Head of caudate nucleus (tissue), 42 donors: ENCODE results near the gene ROBO1.

Experiments used
- DNase-seq, 42 donors: peaks; one replicate each; pipeline versions ENCODE4 v3.0.0 to v3.0.0-alpha.2; 2020 to 2021; ENCODE audit warnings: mixed read lengths in 7 of 42
- intact Hi-C: fragments of 100-400 bp; cut with DNase I; formaldehyde crosslinking; loops from one replicate; pipeline ENCODE4 v1.15.0; 2022

Gene ROBO1

DNA sequence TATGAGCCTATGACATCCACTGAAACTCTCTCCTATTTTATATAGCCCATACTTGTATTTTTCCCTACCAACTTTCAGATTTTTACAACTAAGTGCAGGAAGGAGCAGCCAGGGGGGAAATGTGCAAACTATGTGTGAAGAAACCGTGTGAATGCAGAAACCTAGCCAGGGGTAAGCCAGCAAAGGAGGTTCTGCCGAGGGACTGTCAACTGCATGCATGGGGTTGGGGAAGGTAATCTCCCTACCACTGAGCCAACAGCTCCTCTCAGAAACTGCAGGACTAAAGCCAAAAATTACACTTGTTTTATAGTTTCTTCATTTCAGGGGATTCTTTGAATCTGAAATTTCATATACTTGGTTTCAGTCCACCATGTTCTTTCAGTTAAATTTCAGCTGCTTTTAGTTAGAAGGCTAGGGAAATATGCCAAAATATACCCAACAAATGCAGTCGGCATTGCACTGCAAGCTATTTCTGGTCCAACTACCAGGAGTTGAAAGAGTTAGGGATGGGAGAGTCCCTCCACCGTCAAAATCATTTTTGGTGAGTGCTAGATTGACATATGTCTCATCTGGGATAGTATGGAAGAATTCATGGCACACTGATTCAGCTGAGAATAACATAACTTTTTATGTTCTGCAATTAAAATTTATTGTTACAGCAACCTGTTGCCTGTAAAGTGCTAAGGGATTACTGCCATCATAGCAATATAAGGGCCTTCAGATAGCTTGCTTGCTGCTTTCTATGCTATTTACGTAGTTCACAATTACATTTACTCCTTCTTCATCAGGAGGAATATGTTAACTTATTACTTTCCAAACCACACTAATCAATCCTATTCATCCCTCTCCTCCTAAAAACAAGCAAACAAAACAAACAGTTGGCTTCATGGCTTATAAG, 904.2 kb downstream of the ROBO1 start:
- no peak for DNase-seq
- intact Hi-C loops = no loop called here

DNA sequence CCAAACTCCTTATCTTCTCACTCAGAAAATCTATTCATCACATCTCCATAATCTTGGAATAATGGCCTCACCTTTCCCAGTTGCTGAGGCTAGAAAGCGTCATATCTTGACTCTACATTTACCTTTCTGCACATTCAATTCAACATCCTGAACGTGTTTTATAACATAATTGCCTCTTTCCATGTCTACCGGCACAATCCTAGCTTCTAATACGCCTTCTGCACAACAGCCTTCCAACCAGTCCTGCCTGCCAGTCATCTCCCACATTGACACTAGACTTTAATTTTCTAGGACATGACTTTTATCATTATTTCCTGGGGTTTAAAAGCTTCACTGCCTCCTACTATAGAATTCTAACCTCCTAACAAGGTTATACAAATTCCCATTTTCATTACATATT, 906.6 kb downstream of the ROBO1 start:
- intact Hi-C loops = no loop called here
- DNase-seq = peak in 13 of 42 donors; percentile 10 to 60 (median 29)

GRCh38 chr3:78860567-78860966, 907.2 kb downstream of the ROBO1 start:
- DNase-seq = no peak

DNA sequence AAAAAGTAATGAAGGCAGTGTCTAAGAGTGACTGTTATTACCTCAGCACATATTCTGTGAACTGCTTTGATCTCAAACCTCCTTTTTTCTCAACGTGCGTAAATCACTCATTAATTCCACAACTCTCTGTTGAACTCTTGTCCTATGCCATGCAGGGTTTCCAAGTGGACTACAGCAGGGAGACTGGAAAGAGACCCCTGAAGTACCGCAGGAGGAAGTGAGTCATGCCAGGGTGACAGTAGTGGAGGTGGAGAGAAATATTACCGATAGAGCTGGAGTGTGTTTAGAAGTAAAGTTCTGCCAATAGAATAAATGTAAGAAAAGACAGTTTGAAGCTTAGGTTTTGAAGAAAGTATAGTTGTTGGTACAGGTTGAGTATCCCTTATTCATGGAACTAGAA, 908.9 kb downstream of the ROBO1 start:
- intact Hi-C loops = no loop called here

More at GRCh38 chr3:78860567-78860966, 907.2 kb downstream of the ROBO1 start:
- intact Hi-C loops = no loop called here

GRCh38 chr3:78858174-78858573, 909.6 kb downstream of the ROBO1 start:
- intact Hi-C loops = no loop called here
- no peak for DNase-seq

More for the DNA sequence above, 908.9 kb downstream of the ROBO1 start:
- no peak for DNase-seq

DNA sequence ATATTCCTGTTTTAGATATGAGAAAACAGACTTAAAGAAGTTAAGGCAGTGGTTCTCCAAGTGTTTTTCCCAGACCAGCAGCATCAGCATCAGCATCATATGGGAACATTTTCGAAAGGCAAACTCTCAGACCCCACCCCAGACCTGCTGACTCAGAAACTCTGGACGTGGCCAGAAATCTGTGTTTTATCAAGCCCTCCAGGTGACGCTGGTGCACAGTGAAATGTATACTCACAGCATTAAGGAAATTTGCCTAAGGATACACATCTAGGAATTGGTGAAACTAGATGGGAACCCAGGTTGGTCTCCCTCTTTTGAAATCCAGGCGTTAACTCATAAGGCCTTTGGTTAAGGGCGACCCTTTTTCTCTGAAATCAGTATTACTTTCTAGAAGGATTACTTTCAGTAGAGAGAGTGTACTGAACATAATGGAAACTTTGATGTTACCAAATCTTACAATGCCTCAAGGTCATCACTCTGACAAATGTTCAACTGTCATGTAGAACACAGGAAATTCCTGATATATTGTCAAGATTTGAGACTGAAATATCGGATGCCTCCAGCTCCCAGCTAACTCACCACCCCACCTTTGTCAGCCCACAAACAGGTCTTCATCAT, 910.2 kb downstream of the ROBO1 start:
- intact Hi-C loops = no loop called here
- no peak for DNase-seq

DNA sequence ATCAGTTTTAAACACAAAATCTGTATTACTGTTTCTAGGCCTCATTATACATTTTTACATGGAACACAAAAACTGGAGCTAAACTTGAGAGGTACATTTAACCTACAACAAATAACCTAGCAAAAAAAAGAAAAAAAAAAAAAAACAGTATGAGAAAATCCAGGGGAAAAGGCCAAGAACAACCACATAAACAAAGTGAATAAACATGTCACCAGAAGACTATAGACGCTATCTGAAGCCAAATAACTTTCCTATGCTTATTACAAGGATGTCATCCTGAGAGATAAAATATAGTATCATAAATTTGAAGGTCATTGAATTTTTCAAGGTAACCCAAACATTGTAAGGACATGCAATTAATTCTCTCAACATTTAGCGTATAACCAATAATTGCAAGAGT, 911.6 kb downstream of the ROBO1 start:
- intact Hi-C loops = no loop called here
- no peak for DNase-seq

- DNase-seq = no peak
- intact Hi-C loops = no loop called here
Measured at GRCh38 chr3:78855190-78855589, 912.6 kb downstream of the ROBO1 start.

DNA sequence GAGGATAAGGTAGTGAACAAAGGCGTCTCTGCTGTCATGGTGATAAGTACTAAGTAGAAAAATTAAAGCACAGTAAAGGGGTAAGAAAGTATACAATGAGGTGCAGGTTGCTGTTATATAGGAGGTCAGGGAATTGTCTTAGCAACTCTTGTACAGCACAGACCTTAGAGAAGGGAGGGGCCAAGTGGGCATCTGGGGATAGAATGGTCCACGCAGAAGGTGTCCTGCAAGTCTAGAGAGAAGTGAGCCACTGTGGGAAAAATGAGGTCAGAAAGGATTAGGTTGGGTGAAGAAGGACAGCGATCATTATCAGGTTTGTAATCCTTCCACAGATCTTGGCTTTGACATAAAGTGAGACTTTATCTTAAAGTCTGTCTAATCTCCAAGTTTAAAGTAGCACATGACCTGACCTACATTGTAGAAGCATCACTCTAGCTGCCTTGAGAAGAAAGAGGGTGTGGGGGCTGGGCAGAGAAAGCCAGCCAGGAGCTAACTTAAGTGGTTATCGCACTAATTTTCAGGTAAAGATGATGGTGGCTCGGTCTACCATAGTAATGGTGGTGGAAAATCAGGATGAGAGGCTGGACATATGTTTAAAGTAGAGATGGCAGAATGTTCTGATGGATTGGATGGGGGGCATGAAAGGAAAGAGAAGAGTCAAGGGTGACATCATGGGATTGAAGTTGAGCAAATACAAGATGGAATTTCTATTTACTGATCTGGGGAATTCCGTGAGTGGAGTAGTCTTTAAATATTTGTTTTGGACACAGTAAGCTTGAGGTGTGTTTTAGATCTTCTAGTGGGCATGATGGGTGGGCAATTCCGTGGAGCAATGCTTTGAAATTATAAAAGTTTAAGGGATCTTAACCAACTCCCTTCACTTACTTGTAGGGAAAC, 919.2 kb downstream of the ROBO1 start:
- intact Hi-C loops = no loop called here
- DNase-seq = no peak

DNA sequence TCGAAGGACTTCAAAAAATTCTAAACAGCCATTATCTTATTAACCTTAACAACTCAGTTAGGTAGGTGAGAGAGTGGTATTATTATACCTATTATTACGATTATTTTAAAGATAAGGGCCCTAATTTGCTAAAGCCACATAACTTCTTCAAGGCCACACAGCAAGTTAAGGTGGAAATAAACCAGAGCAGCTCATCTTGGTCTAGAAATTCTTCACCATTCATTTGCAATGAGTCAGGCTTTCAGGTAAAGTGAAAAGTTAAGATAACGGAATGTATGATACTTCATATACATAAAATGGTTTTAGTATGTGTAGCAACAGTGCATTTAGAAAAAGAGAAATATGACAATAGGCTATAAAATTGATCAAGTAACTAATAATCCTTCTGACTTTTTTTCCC, 920.2 kb downstream of the ROBO1 start:
- no peak for DNase-seq
- intact Hi-C loops = no loop called here

GRCh38 chr3:78847203-78847602, 920.6 kb downstream of the ROBO1 start:
- no peak for DNase-seq
- intact Hi-C loops = no loop called here

DNA sequence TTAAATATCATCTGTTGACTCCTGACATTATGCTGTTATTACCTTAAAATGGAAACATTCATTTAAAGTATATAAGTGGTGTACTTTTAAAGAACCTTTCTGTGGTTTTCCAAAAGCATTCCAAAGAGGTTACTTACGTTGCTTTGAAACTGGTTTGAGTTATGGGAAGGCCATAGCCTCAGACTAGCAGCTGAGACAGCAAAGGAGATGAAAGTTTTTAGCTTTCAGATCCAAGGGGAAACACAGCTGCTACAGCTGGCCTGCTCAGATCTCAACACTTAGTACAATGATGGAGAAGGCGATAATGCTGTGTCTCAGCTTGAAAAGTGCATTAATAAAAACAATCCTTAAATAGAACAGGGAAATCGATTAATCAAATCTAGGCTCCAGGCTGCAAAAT, 921.1 kb downstream of the ROBO1 start:
- intact Hi-C loops = no loop called here
- no peak for DNase-seq

GRCh38 chr3:78845605-78846004, 922.2 kb downstream of the ROBO1 start:
- intact Hi-C loops = no loop called here
- DNase-seq = no peak

DNA sequence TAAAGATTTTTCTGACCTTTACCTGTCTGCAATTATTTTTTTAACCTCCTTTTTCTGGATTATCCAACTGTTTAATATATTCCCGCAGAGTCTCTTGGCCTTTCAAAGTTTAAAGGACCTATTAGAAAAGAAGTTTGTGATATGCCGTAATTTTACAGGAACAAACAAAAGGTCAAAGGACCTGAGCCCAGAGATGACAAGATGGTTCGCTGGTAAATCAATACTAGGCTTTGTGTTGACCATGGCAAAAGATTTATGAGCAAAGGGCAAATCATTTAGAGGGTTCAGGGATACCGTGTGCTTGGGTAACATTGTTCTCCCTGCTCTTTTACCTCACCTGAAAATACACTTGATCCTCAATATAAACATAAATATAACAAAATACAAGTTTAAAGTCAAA, 923.5 kb downstream of the ROBO1 start:
- intact Hi-C loops = no loop called here
- no peak for DNase-seq

DNA sequence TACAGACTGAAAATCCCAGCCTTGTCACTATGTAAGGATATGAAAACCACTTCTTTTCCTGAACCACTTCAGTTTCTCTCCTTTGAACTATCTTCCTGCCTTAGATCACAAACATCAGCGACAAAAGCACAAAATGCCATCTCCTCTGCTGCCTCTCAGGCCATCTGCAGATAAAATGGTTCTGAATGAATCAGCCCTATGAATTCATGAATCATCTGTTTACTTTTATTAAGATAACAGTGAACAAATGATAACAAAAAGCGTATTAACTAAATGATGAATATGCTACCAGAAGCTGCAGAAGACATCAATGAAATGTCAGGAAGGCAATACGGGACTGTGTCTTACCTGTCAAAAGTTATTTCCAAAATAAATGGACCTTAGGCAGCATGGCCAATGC, 928.1 kb downstream of the ROBO1 start:
- intact Hi-C loops = no loop called here

DNA sequence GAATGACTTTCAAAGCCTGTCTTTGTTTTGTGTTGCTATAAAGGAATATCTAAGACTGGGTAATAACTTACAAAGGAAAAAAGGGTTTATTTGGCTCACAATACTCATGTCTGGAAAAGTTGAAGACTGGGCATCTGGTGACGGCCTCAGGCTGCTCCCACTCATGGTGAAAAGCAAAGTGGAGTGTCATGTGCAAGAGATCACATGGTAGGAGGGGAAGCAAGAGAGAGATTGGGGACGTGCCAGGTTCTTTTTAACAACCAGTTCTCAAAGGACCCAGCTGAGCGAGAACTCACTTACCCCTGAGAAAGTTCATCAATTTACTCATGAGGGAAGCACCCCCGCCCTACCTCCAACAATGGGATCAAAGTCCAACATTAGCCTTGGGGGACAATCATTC, 929.4 kb downstream of the ROBO1 start:
- intact Hi-C loops = no loop called here
- DNase-seq = no peak

More for the DNA sequence above, 928.1 kb downstream of the ROBO1 start:
- no peak for DNase-seq

GRCh38 chr3:78834910-78835309, 932.9 kb downstream of the ROBO1 start:
- DNase-seq = no peak
- intact Hi-C loops = no loop called here

- DNase-seq = no peak
- intact Hi-C loops = no loop called here
Measured at GRCh38 chr3:78832785-78833204, 935.0 kb downstream of the ROBO1 start.

- intact Hi-C loops = no loop called here
- no peak for DNase-seq
Measured at GRCh38 chr3:78831446-78831972, 936.3 kb downstream of the ROBO1 start.
